GM23338 (cell line): ENCODE results near the gene PITPNC1. TPM values are rescaled to one million over a fixed set of nuclear protein-coding genes. Genes with fewer than 3 reads are reported as not detected.

Experiments
- ATAC-seq: fragments of 200-7000 bp; cut with Tn5 transposase; 3 replicates; pipeline ENCODE4 v1.9.1; 2020
- DNase-seq: peaks from one replicate; pipeline ENCODE4 v3.0.0-alpha.2; 2015; ENCODE audit warnings: low spot score
- H2AFZ ChIP-seq: fragments of 200-600 bp; sonication (generic); 2 replicates; pipeline ENCODE4 v1.8.0; 2016; ENCODE audit warnings: antibody characterized with exemption, mild to moderate bottlenecking, moderate library complexity
- H3F3A ChIP-seq: fragments of 200-600 bp; sonication (generic); replicated peaks from 2 replicates; pipeline ENCODE4 v1.8.0; 2017; ENCODE audit warnings: antibody characterized with exemption, mixed run types, low read depth
- H3K27ac ChIP-seq: fragments of 200-600 bp; sonication (generic); 2 replicates; pipeline ENCODE4 v1.6.1; 2016; ENCODE audit warnings: low read depth
- H3K27me3 ChIP-seq: fragments of 200-600 bp; sonication (generic); 2 replicates; pipeline ENCODE4 v1.8.0; 2016; ENCODE audit warnings: mild to moderate bottlenecking, mixed run types, moderate library complexity; ENCODE audit not compliant: insufficient read depth
- H3K36me3 ChIP-seq: fragments of 200-600 bp; sonication (generic); 2 replicates; pipeline ENCODE4 v1.8.0; 2016; ENCODE audit warnings: mild to moderate bottlenecking; ENCODE audit not compliant: insufficient read depth
- H3K4me1 ChIP-seq: fragments of 200-600 bp; sonication (generic); 2 replicates; pipeline ENCODE4 v1.8.0; 2016; ENCODE audit warnings: mild to moderate bottlenecking, moderate library complexity; ENCODE audit not compliant: insufficient read depth
- H3K4me2 ChIP-seq: fragments of 200-600 bp; sonication (generic); 2 replicates; pipeline ENCODE4 v1.7.1; 2017; ENCODE audit warnings: mixed run types
- H3K4me3 ChIP-seq: fragments of 200-600 bp; sonication (generic); 2 replicates; pipeline ENCODE4 v1.6.1; 2016; ENCODE audit warnings: mixed run types
- H3K79me2 ChIP-seq: fragments of 200-600 bp; sonication (generic); replicated peaks from 2 replicates; pipeline ENCODE4 v1.8.0; 2017; ENCODE audit warnings: mild to moderate bottlenecking; ENCODE audit not compliant: insufficient read depth
- H3K9me2 ChIP-seq: fragments of 200-600 bp; sonication (generic); 2 replicates; pipeline ENCODE4 v1.8.0; 2017; ENCODE audit not compliant: insufficient read depth
- H4K20me1 ChIP-seq: fragments of 200-600 bp; sonication (generic); replicated peaks from 2 replicates; pipeline ENCODE4 v1.8.0; 2017; ENCODE audit warnings: mild to moderate bottlenecking; ENCODE audit not compliant: insufficient read depth
- H3K27ac Mint-ChIP-seq: 2 replicates; pipeline ENCODE4 v1.8.0; 2020; ENCODE audit warnings: inconsistent platforms, mild to moderate bottlenecking, moderate library complexity, mixed read lengths
- H3K27me3 Mint-ChIP-seq: 3 replicates; pipeline ENCODE4 v1.8.0; 2022; ENCODE audit warnings: low read depth, mild to moderate bottlenecking, moderate library complexity, mixed read lengths, inconsistent platforms; ENCODE audit not compliant: insufficient read depth, poor library complexity
- H3K36me3 Mint-ChIP-seq: 3 replicates; pipeline ENCODE4 v1.8.0; 2021; ENCODE audit warnings: low read depth, mild to moderate bottlenecking, inconsistent platforms, moderate library complexity, mixed read lengths
- H3K4me1 Mint-ChIP-seq: 3 replicates; pipeline ENCODE4 v1.8.0; 2020; ENCODE audit warnings: mild to moderate bottlenecking, inconsistent platforms, mixed read lengths
- H3K4me3 Mint-ChIP-seq: 3 replicates; pipeline ENCODE4 v1.8.0; 2021; ENCODE audit warnings: moderate library complexity, mild to moderate bottlenecking, inconsistent platforms, mixed read lengths
- H3K9me3 Mint-ChIP-seq: 3 replicates; pipeline ENCODE4 v1.8.0; 2020; ENCODE audit warnings: moderate library complexity, mild to moderate bottlenecking, inconsistent platforms, mixed read lengths
- CREB1 ChIP-seq: fragments of 250-450 bp; sonication (Bioruptor Pico); IDR thresholded peaks from 2 replicates; pipeline ENCODE4 v1.5.0; 2020; ENCODE audit warnings: low read depth, mild to moderate bottlenecking, moderate library complexity
- ETS1 ChIP-seq: IDR thresholded peaks from 2 replicates; pipeline ENCODE4 v1.6.1; 2016; ENCODE audit warnings: antibody characterized with exemption
- EZH2 ChIP-seq: fragments of 200-600 bp; sonication (generic); IDR thresholded peaks from one replicate; pipeline ENCODE4 v1.8.0; 2017; ENCODE audit warnings: antibody characterized with exemption, mild to moderate bottlenecking, low read depth; ENCODE audit not compliant: unreplicated experiment
- EZH2phosphoT487 ChIP-seq: fragments of 200-600 bp; sonication (generic); IDR thresholded peaks from one replicate; pipeline ENCODE4 v1.8.1; 2018; ENCODE audit warnings: antibody characterized with exemption; ENCODE audit not compliant: unreplicated experiment
- JUNB ChIP-seq: IDR thresholded peaks from one replicate; pipeline ENCODE4 v1.6.1; 2016; ENCODE audit warnings: antibody characterized with exemption; ENCODE audit not compliant: unreplicated experiment
- POLR2AphosphoS5 ChIP-seq: IDR thresholded peaks from 2 replicates; pipeline ENCODE4 v1.6.1; 2016; ENCODE audit warnings: antibody characterized with exemption, low read depth
- REST ChIP-seq: IDR thresholded peaks from one replicate; pipeline ENCODE4 v1.6.1; 2018; ENCODE audit warnings: antibody characterized with exemption; ENCODE audit not compliant: unreplicated experiment
- STAT1 ChIP-seq: IDR thresholded peaks from one replicate; pipeline ENCODE4 v1.6.1; 2016; ENCODE audit warnings: antibody characterized with exemption; ENCODE audit not compliant: unreplicated experiment
- ZNF114 ChIP-seq: fragments of 250-450 bp; sonication (Bioruptor Pico); IDR thresholded peaks from 2 replicates; pipeline ENCODE4 v1.5.0; 2020; ENCODE audit warnings: mild to moderate bottlenecking, moderate library complexity
- ZNF462 ChIP-seq: fragments of 250-450 bp; sonication (Bioruptor Pico); IDR thresholded peaks from 2 replicates; pipeline ENCODE4 v1.5.0; 2020; ENCODE audit warnings: mild to moderate bottlenecking, moderate library complexity
- polyA plus RNA-seq: library from polyadenylated mRNA; unstranded; fragments of >200 nt; fragmentation: Nextera tagmentation; extraction: Ambion mirVana; gene quantifications from 2 replicates; pipeline ENCODE4 v1.2.1, GENCODE V29; 2016
- total RNA-seq: library from RNA; depleted of rRNA; stranded (reverse); fragments of >200 nt; shearing (Covaris generic); gene quantifications from 2 replicates; pipeline ENCODE4 v1.2.3, GENCODE V29; 2014

The PITPNC1 gene
- total and polyA plus RNA-seq, 2 experiments from 2014 or later, result 23.0 to 32.6 TPM

- Histone ChIP-seq H3K79me2 (no peaks in the 10 kb centered on the region), H3K4me3 (no peak overlapping the region), H2AFZ (no peak overlapping the region), H3K9me2 (no peaks in the 10 kb centered on the region), H3K4me2 (no peak overlapping the region), H3K4me1 (peaks cover 6% of the 10 kb centered on the region), H3K27me3 (no peaks in the 10 kb centered on the region), H3K36me3 (0 out of 2 replicates have a peak, but pooled peaks cover 4% of the 10 kb centered on the region), H4K20me1 (no peaks in the 10 kb centered on the region), H3F3A (no peaks in the 10 kb centered on the region), H3K27ac (no peak overlapping the region)
- peaks cover 2% of the 10 kb centered on the region; the same call in 1 of the 3 replicates for H3K4me1 Mint-ChIP-seq
- H3K27me3 Mint-ChIP-seq, result peaks cover 6% of the 10 kb centered on the region
- no peak overlapping the region for H3K27ac Mint-ChIP-seq
- peaks cover 37% of the 10 kb centered on the region for H3K9me3 Mint-ChIP-seq
- TF ChIP-seq STAT1 (no peak), ZNF114 (CRISPR knock-in tag) (no peak), REST (no peak), EZH2phosphoT487 (no peak), CREB1 (CRISPR knock-in tag) (no peak), JUNB (no peak), ETS1 (no peak)
- H3K36me3 Mint-ChIP-seq, result peaks cover 53% of the 10 kb centered on the region
- DNase-seq (no peak), ATAC-seq (no peak)
- no peak overlapping the region for H3K4me3 Mint-ChIP-seq
Measured at GRCh38 chr17:67655478-67656148, 278.5 kb downstream of the PITPNC1 start.

- Histone ChIP-seq H3K4me2 (no peak overlapping the region), H3K27me3 (no peaks in the 10 kb centered on the region), H3K9me2 (no peaks in the 10 kb centered on the region), H3K27ac (no peak overlapping the region), H3K4me1 (no peaks in the 10 kb centered on the region), H3F3A (no peaks in the 10 kb centered on the region), H3K4me3 (no peak overlapping the region), H3K79me2 (no peaks in the 10 kb centered on the region), H3K36me3 (0 out of 2 replicates have a peak, but pooled peaks cover 4% of the 10 kb centered on the region), H2AFZ (no peak overlapping the region), H4K20me1 (no peaks in the 10 kb centered on the region)
- H3K27me3 Mint-ChIP-seq, result peaks cover 6% of the 10 kb centered on the region
- ATAC-seq (no peak), DNase-seq (no peak)
- H3K9me3 Mint-ChIP-seq, result peaks cover 42% of the 10 kb centered on the region
- H3K27ac Mint-ChIP-seq, result no peak overlapping the region
- peaks cover 60% of the 10 kb centered on the region for H3K36me3 Mint-ChIP-seq
- H3K4me1 Mint-ChIP-seq, result no peaks in the 10 kb centered on the region
- H3K4me3 Mint-ChIP-seq, result no peak overlapping the region
- no peak for TF ChIP-seq POLR2AphosphoS5
- no peak for TF ChIP-seq ZNF462 (CRISPR knock-in tag)
- TF ChIP-seq JUNB, result no peak
- no peak for TF ChIP-seq EZH2
Measured at GRCh38 chr17:67656494-67657203, 279.6 kb downstream of the PITPNC1 start.
